NCI-H748 treated with DMSO at 0.1 percent for 48 hours (cell line): ENCODE results near the gene MT4.
"Not testable (repeated sequence)": the region's sequence is repeated elsewhere in the genome, so short reads cannot be mapped to it uniquely, and the experiment has no call there.

Source experiments
- DNase-seq: peaks from one replicate; lab custom pipeline; 2025; lab: John Stamatoyannopoulos, UW

Gene MT4

GRCh38 chr16:56559109-56559508 lies 5.8 kb upstream of the MT4 start:
- DNase-seq, result no peak

DNA sequence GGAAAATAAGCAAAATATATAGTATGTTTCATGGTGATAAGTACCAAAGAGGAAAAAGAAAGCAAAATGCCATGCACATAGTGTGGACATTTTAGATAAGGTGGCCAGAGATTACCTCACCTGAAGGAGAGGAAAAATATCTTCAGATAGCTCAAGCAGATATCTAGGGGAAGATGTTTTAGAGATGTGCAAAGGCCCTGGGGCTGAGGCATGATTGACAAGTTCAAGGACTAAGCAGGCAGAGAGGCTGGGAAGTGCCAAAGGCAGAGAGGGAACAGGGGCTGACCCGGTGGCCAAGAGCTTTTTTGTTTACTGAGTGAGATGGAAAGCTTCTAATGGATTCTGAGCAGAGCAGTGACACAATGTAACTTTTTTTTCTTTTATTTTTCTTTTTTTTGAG lies 4.4 kb upstream of the MT4 start:
- no peak for DNase-seq

GRCh38 chr16:56561126-56561525 lies 3.7 kb upstream of the MT4 start:
- no peak for DNase-seq

GRCh38 chr16:56569971-56570370 lies 5.1 kb downstream of the MT4 start:
- DNase-seq, result no peak

DNA sequence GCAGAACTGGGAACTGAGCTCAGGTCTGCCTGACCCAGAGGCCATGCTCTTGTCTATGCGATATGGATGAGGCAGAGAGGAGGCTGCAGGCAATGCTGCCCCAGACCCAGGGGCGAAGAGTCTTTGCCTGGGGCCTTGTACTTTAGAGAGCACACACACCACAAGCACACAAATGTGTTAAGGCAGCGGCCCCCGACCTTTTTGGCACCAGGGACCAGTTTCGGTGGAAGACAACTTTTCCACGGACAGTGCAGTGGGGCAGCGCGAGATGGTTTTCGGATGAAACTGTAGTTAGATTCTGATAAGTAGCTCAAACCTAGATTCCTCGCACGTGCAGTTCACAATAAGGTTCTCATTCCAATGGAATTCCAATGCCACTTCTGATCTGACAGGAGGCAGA lies 6.7 kb downstream of the MT4 start:
- no peak for DNase-seq

DNA sequence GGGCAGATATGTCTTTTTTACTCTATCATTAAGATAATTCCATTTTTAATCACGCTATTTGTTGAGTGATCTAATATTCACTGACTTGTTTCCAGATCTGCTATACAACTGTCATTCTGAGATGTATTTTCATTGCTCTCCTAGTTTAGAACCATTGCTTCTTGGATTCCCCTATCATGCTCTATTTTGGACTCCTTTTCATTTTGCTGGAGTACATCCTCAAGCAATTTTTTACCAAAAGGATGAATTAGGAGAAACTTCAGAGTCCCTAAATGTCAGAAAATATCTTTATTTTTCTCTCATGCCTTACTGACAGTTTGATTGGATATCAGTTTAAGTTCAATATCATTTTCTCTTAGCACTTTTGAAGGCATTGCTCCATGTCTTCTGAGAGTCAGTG lies 9.8 kb downstream of the MT4 start:
- no peak for DNase-seq

DNA sequence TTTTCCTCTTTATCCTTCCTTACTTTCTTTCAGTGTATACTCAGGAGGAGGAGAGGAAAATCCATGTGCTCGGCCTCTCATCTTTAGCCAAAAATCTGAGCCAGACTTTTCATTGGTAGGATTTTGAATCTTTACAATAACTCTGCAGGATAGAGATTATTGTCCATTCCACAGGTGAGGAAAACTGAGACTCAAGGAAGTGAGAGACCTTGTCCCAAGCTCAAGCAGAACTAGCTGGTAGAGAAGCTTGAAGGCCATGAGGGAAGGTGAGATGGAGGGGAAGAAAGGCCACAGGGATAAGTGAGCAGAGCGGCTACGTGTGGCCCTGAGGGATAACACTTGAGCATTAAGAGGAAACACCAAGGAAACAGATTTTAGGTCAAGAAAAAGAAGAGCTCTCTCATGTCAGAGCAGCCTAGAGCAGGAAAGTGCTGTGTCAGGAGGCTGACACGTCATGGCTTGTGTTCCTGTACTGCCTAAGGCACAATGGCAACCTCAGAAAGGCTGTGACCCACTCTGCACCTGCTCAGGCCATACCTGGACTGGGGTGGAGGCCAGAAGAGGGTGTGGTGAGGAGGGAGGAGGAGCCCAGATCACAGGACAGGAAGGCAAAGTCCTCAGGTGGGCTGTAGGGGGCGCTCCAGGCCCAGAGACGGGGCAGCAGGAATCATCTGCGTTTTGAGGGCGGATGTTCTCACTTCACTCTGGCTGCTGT lies 11.9 kb downstream of the MT4 start:
- DNase-seq, result peak; percentile 9

- DNase-seq, result no peak
These were observed 12.4 kb downstream of the MT4 start for GRCh38 chr16:56577300-56577625.

DNA sequence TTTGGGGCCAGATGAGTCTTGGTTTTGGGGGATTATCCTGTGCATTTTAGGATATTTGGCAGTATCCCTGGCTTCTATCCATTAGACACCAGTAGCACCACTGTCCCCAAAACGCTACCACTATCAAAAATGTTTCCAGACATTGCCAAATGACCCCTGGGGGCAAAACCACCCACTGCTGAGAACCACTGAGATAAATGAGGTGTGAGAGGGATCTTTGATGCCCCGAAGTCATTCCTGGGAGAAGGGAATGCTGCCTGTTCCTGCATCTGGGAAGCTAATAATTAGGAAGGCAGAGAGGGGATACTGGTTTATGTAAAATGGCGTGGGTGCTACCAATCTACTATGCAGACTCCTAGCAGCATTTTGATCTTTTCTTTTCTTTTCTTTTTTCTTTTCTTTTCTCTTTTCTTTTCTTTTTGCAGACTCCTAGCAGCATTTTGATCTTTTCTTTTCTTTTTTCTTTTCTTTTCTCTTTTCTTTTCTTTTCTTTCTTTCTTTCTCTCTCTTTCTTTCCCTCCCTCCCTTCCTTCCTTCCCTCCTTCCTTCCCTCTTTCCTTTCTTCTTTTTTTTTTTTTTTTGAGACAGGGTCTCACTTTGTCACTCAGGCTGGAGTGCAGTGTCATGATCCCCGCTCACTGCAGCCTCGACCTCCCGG lies 15.6 kb downstream of the MT4 start:
- DNase-seq, result no peak

DNA sequence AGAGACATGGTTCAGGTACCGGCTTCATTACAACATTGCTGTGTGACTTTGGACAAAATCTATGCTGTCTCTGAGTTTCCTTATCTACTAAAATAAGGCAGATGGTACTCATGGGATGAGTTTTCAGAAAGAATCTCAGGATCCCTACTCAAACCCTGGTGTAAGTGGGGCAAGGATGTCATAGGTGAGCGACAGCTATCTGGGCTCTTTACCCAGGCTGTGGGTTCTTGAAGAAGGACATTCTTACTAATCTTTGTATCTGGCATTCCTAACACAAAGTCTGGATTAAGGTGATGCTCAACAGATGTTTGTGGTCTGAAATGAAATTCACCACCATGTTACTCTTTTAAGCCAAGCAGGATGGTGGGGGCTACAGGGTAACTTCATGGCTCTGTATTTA lies 18.0 kb downstream of the MT4 start:
- not testable (repeated sequence) for DNase-seq

DNA sequence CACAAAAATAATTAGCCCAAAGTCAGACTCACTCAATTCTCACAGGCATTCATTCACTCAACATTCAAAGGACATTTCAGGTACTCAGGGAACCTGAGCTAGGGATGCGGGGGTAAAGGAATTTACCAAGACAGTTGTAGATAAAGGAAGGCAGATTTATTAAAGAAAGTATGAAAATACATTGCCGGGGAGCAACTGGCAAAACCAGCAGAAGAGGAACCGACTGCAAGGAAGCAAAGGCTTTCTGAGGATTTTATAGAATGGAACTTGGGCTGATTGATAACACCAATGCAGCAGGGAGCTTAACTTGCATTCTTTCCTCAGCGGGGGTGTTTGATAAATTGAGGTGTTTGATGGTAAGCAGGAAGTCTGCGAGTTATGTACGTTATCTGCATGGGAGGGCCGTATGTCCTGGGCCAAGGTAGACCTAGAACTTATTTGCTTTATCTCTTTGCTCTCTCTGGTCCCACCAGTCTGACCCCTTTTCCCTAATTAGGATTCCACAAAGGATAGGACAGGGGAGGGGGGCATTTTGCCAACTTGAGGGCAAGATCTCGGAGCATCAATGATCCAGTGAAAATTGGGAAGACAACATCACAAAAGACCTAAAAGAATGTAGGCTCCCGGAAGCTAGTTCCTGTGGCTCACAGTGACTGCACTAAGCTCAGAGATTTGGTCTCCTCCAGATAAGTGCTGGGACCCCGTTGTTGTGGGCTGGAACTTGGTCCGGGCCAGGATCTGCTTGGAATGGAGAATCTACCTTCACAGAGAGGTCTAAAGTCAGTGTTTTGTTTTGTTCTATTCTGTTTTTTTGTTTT lies 18.7 kb downstream of the MT4 start:
- no peak for DNase-seq

DNA sequence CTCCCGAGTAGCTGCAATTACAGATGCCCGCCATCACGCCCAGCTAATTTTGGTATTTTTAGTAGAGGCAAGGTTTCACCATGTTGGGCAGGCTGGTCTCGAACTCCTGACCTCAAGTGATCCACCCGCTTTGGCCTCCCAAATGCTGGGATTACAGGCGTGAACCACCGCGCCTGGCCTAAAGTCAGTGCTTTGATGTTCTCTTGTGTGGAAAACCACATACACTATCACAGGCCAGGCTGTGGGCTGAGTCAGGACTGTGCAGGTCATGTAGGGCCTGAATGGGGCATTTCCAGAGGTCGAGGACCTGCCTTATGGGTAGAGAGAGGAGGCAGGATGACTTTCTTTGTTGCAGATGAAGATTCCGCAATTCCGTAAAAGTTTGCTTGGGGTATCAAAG lies 19.4 kb downstream of the MT4 start:
- DNase-seq, result no peak

DNA sequence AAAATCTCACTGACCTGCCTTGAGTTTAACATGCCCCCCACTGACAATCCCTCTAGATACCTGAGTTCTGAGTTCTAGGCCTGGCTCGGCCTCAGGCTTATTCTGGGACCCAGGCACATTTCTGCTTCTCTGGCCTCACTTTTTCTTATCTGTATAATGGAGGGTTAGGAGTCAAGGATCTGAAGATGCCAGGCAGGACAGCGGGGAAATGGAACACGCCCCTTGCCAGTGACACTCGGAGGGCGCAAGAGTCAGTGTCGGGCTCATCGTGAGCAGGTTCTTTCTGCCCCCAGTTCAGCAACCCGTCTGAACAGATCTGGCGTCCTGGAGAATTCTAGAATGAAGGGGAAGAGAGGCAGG lies 23.9 kb downstream of the MT4 start:
- no peak for DNase-seq

- peak; percentile 16 for DNase-seq
These were observed 24.5 kb downstream of the MT4 start, which contains the start of gene MT3 for GRCh38 chr16:56589141-56590039. MT3 (plus strand) TSS chr16:56589528; CDS start chr16:56589591, 63 bp downstream.

- DNase-seq, result no peak
These were observed 26.6 kb downstream of the MT4 start for GRCh38 chr16:56591377-56592060.

DNA sequence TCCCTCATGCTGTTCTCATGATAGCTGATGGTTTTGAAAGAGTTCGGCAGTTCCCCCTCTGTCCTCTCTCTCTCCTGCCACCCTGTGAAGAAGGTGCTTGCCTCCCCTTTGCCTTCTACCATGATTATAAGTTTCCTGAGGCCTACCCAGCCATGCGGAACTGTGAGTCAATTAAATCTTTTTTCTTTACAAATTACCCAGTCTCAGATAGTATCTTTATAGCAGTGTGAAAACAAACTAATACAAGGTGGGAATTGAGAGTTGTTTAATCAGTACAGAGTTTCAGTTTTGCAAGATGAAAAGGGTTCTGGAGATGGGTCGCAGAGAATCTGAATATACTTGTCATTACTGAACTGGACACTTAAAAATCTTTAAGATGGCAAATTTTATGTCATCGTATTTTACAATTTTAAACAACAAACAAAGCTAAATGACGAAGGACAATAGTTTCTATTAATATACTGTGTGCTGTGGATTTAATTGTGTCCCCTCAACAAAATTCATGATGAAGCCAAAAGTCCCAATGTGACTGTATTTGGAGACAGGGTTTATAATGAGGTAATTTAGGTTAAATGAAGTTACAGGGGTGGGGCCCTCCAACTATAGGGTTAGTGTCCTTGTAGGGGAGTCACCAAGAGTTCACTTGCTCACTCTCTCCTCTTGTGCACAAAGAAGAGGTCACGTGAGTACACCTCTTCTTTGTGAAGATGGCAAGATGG lies 28.9 kb downstream of the MT4 start:
- DNase-seq, result no peak

- DNase-seq, result no peak
These were observed 29.4 kb downstream of the MT4 start for GRCh38 chr16:56594292-56594619.

DNA sequence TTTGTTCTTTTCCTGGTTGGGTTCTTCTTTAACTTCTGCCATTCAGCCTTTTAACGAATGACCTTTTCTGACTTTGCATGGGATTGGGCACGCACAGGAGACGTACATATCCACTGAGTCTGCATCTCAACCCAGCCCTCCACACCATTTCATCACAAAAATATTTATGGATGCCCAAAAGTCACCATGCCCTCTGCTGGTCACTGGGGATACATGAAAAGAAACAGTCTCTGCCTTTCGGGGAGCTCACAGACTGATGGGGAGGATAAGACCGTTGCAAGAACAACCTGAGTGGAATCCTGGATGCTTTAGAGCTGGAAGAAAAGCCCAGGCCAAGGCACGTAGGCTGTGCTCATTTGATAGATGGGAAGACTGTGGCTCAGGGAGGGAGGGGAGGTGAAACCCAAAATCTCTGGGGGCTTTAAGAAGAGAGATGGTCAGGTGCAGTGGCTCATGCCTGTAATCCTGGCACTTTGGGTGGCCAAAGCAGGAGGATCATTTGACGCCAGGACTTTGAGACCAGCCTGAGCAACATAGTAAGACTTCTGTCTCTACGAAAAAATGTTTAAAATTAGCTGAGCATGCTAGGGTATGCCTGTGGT lies 35.6 kb downstream of the MT4 start:
- peak; percentile 0 for DNase-seq

GRCh38 chr16:56601325-56601724 lies 36.5 kb downstream of the MT4 start:
- no peak for DNase-seq

GRCh38 chr16:56603589-56603988 lies 38.7 kb downstream of the MT4 start:
- no peak for DNase-seq

DNA sequence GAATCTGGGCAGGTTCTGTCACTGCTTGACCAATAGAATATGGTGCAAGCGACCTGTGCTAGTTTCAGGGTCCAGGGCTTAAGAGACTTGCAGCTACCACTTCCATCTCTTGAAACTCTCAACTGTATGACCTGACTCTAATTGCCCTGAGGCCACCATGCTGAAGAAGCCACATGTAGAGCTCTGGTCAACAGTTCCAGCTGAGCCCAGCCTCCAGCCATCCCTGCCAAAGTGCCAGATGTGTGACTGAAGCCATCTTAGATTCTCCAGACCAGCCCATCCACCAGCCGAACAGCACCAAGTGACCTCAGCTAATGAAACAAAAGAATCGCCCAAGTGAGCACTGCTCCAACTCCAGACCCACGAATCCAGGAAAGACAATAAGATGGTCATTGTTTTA lies 40.1 kb downstream of the MT4 start:
- no peak for DNase-seq
